ENCODE data around the gene LIN9.
"Not testable (repeated sequence)": the region's sequence is repeated elsewhere in the genome, so short reads cannot be mapped to it uniquely, and the experiment has no call there.

Gene LIN9

DNA sequence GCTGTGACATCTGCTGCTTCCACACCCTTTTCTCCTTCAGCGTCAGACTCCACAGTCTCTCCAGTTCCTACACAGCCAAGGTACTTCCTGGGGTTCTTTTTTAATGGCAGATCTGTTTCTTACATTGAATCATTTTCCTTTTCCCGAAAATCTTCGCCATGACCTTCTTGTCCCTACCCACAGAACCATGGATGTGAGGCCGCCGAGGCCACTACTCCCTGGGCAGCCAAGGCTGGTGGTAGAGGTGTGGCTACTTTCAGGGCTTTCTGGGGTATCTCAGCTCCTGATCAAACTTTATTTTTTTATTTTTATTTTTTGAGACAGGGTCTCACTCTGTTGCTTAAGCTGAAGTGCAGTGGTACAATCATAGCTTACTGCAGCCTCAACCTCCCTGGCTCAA lies 9.5 kb upstream of the LIN9 start:
- DNase-seq = no peak

DNA sequence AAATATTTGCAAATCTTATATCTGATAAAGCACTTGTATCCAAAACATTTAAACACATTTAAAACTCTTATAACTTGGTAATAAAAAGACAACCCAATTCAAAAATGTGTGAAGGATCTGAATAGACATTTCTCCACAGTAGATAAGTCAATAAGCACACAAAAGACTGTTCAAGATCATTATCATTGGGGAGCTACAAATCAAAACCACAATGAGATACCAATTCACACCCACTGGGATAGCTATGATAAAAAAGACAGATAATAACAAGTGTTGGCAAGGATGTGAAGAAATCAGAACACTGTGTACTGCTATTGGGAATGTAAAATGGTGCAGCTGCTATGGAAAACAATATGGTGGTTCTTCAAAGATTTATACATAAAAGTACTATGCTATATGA lies 5.1 kb upstream of the LIN9 start:
- no peak for DNase-seq

DNA sequence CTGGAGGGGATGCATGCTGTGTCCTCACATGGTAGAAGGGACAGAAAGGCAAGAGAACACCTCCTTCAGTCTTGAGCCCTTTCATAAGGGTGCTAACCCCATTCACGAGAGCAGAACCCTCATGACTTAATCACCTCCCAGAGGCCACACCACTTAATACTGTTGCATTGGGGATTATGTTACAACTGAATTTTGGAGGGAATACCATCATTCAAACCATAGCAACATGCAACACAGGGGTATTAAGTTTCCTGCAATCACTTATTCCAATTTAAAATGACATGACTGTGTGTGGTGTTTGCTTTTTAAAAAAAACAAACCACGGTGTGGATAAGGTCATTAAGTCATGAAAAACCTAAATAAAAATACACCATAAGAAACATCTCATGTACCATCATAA lies 3.1 kb upstream of the LIN9 start:
- no peak for DNase-seq

DNA sequence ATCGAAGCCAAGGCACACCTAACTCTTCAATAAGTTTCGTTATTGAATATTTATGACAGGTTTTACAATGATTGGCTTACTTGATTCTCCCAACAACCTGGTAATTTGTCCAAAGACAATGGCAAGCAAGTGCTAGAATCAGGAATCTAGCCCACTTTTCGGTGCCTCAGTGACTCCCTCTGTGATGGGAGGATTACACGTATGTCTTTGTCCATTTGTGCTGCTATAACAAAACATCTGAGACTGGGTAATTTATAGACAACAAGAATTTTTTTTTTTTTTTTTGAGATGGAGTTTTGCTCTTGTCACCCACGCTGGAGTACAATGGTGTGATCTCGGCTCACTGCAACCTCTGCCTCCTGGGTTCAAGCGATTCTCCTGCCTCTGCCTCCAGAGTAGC lies 2.4 kb upstream of the LIN9 start:
- DNase-seq = no peak

DNA sequence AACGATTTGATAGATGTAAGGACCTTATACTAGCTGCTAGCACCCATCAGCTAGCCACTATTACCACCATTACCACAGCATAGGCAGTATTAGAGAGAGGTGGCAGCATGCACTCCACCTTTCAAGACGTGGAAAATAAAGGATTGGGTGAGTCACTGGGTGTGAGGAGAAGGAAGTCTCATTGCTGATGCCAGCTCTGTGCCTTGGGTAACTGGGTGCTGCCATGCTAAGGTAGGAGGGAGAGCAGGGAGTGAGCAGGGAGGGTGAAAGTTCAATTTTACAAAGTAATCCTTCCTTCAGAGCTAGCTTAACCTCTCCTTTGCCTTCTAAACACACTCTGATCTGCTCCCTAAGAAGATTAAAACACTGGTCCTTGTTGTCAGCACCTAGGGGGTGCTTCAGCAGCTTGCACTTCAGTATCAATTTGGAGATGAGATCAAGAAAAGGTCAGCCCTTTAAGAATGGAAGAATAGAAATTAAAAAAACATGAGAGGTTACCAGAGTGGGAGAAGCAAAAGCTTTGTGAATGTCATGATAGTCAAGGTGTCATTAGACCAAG lies 1.8 kb upstream of the LIN9 start:
- no peak for DNase-seq

DNA sequence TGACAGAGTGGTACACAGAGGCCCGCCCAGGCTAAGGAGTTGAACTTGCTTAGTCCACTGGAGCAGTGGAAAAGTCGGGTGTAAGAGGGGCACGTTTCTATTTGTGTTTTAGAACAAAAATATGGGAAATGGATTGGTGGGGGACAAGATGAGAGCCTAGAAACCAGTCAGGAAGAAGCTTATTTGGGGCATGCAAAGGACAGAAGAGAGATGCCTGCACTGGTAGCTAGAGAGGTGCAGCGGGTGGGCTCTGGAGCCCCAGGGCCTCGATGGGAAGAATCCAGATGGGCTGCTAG lies 1.2 kb upstream of the LIN9 start:
- DNase-seq = no peak

DNA sequence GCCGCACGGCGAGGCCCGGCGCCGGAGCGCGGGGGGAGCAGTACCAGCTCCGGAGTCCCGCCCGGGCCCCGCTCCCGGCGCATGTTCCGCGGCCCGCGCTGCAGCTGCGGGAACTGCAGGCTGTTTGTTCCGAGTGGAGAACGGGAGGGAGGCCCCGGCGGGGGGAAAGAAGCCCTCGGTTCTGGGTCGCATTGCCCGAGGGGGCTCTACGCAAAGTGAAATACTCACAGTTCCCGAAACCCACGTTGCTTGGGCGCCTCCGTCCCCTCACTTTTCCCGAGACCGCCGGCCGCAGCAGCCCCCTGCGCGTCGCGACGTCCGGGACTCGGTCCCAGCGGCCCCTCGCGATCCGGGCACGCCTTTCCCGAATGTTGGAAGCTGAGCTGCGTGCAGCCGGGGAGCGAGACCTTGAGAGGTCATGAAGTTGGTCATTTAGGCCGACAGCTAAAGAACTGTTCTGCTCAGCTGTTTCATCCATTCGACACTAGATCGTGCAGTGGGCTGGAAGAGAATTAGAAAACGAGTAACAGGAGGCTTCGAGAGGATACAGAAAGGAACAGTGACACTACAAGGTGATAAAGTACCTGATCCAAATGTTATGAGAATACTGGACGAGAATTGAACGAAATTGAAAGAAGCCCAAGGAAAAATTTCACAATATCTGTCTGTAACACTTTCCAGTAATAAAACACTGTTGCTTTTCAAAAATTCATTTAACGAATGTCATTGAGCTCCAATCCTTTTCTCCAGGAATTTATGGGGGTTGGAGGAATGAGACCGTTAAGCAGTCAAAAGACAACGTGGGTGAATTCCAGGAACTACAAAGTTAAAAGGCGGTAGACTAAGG lies 657 bp upstream of the LIN9 start:
- no peak for DNase-seq

DNA sequence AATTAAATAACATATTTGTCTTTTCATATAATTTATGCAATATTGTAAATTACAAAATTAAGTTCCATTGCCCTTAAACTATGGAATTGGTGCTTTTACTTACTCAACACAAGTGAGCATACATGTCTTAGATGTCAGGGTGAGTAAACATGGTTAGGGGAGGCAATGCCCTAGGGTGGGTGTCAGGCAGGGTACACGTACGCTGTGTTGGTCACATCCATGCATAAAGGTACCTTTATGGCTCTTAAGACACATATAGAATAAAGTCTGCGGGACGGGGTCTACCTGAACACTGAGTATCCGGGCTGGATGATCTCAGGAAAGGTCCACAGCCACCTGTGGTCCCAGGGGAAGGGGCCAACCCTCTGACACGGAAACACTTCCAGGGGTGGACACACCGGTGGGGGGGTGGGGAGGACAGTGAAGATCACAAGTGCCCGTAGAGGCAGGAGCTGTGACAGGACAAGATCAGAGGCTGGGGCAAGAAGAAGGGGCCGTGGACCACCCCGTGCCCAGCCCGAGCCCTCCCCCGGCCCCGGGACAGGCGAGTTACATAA lies 720 bp downstream of the LIN9 start:
- peak in 1 of 2 experiments; percentile 23 for DNase-seq

DNA sequence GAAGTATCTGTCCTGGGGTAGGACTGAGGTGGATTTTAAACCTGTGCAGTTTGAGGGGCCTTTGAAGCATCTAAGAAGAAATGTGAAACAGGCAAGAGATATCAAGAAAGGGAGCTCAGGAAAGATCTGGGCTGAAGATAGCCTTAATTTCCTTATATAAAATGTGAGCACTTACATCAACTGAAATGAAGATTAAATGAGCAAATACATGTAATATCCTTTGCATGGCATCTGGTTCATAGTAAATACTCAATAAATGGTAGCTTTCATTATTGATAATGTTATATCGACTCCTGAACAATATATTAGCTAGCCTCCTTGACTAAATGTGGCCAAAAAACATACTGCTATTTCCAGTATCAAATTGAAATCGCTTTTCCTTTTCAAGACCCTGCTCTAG lies 2.5 kb downstream of the LIN9 start:
- DNase-seq = no peak

DNA sequence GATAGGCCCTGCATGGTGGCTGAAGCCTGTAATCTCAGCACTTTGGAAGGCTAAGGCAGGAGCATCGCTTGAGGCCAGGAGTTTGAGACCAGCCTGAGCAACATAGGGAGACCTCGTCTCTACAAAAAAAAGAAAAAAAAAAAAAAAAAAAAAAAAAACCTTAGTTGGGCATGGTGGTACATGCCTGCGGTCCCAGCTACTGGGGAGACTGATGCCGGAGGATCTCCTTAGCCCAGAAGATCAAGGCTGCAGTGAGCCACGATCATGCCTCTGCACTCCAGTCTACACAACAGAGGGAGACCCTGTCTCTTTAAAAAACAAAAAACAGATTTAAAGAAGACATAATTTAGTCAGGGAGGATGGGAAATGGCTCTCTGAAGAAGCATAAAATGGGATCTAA lies 3.8 kb downstream of the LIN9 start:
- no peak for DNase-seq

DNA sequence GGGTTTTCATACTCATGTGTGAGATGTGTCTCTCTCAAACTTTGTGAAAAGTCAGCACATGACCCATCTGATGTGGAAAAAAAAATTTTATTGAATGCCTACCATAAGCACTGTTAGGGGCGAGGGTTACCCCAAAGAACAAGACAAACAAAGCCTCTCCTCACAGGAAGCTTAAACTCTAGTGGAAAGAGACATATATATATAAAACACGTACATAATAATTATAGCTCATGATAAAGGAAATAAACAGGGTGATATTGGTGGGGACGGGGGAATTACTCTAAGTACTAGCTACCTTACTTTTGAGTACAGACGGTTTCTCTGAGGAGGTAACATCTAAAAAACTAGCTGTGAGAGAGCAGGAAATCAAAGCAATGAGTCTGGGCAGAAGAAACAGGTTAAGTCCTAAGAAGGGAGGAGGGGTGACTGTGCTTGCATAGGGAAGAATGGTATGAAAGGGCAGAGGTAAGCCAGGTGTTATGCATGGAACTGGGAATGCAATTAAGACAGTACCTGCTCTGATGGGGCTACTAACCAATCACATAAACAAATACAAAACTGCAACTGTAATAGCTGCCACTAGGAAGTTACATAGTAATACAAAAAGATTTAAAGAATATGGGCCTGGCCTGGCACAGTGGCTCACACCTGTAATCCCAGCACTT lies 4.5 kb downstream of the LIN9 start:
- DNase-seq = no peak

DNA sequence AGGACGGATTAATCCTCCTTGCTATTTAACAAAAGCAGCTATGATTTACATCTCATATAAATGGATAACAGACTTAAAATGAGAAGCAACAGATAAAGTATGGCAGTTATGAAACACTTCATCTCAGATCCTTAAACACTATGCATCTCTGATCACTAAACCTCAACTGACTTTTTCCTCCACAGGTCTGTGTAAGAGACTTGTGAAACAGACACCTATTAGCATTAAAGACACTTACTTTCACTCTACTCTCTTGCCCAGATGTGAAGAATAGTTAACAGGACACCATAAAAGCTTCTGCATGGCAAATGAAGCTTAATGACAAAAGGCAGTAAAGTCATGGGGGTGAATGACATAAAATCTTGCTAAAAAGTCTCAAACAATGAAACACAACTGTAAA lies 6.2 kb downstream of the LIN9 start:
- DNase-seq = no peak

DNA sequence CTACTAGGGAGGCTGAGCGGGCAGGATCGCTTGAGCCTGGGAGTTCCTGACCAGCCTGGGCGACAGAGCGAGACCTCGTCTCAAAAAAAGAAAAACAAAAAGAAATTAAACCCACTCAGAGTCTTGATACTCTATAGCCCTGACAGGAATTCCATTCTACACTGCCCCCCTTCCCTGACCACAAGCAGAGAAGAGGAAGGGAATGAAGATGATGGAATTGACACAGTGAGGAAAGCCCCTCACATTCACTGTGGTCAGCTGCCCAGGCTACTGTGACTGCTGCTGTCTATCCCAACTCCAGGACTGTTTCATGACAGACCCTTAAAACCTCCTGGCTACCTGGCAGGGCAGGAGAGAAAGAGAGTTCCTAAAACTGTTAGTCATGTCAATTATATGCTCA lies 12.1 kb downstream of the LIN9 start:
- DNase-seq = no peak

DNA sequence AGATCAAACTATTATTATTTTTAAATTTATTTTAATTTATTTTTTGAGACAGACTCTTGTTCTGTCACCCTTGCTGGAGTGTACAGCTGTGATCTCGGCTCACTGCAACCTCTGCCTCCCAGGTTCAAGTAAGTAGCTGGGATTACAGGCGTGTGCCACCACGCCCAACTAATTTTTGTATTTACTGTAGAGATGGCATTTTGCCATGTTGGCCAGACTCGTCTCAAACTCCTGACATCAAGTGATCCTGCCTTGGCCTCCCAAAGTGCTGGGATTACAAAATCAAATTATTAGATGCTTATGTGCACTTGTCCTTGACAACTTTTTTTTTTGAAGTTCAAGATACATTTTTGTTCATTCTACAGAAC lies 15.4 kb downstream of the LIN9 start:
- no peak for DNase-seq

DNA sequence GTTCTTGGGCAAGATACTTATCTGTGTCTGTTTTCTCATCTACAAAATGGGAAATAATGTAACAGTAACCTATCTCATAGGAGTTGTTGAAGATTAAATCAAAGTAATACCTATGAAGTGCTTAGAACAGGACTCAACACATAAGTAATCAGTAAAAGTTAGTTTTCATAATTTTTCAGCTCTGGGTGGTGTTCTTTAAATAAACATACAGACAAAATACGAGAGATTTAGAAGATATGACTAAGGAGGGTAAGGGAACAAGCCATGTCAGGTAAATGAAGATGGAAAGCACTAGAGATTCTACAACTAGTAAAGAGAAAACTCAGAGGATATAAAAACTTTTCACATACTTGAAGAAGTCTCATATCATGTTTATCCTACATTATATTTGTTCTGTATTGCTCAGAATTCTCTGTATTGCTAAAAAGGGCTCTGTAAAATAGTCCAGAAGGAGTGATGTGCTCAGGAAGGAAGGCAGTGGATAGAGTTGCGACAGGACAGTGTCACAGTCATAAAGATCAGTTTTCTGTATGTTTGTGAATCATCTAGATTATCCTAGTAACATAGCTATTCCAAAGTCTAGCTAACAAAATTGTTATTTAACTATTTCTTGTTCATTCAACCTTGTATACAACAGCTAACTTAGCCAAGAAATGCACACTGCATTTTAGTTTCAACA lies 16.0 kb downstream of the LIN9 start:
- DNase-seq = no peak

DNA sequence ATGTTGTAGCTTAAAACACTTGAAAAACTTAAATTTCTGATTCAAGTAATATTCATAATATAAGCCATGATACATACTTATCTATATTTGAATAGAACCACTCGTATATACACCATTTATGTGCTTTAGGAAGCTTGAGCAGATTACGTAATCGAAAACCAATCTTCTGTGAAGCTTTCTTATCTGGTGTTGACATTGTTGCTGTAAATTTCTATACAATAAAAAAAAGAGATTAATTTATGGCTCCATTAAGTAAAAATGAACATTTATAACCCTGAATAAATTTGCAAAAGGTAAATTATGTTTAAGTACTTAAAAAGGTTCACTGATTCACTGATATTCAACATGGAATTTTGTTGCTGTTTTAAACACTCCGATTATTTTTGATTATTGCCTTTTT lies 21.4 kb downstream of the LIN9 start:
- DNase-seq = no peak

DNA sequence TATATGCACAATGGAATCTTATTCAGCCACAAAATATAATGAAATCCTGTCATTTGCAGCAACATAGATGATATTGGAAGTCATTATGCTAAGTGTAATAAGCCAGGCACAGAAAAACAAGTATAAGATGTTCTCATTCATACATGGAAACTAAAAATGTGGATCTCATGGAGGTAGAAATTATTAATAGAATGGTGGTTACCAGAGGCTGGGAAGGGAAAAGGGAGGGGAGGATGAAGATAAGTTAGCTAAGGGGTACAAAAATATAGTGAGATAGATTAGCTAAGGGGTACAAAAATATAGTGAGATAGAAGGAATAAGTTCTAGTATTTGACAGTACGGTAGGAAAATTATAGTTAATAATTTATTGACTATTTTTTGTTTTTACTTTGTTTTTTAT lies 27.9 kb downstream of the LIN9 start:
- DNase-seq = no peak

DNA sequence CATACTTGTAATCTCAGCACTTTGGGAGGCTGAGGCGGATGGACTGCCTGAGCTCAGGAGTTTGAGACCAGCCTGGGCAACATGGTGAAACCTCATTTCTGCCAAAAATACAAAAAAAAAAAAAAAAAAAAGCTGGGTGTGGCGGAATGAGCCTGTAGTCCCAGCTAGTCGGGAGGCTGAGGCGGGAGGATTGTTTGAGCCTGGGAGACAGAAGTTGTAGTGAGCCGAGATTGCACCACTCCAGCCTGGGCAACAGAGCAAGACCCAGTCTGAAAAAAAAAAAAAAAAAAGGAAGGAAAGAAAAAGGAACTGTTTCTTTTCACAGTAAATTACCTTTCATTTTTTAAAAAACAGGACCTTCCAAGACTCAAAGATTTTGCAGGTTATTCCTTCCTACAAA lies 29.5 kb downstream of the LIN9 start:
- DNase-seq = no peak

DNA sequence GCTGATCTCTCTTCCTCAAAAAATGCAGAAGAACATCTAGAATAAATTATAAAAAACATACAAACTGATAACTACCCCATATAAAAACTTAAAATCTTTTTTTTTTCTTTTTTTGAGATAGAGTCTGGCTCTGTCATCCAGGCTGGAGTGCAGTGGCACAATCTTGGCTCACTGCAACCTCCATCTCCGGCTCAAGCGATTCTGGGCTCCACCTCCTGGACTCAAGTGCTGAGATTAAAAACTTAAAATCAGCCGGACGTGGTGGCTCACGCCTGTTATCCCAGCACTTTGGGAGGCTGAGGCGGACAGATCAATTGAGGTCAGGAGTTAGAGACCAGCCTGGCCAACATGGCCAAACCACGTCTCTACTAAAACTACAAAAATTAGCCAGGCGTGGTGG lies 31.1 kb downstream of the LIN9 start:
- DNase-seq = no peak

DNA sequence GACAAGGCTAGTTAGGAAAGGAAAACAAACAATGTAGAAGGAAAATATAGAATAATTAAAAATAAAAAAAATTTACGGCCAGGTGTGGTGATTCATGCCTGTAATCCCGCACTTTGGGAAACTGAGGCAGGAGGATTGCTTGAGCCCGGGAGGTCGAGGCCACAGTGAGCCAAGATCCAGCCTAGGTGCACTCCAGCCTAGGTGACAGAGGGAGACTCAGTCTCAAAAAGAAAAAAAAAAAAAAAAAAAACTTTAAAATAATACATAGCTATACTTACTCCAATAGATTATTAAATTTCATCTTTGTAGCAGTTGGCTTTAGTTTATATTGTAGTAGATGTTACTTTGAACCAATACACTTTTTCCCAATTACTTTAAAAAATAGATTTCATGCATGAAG lies 32.0 kb downstream of the LIN9 start:
- DNase-seq = no peak

DNA sequence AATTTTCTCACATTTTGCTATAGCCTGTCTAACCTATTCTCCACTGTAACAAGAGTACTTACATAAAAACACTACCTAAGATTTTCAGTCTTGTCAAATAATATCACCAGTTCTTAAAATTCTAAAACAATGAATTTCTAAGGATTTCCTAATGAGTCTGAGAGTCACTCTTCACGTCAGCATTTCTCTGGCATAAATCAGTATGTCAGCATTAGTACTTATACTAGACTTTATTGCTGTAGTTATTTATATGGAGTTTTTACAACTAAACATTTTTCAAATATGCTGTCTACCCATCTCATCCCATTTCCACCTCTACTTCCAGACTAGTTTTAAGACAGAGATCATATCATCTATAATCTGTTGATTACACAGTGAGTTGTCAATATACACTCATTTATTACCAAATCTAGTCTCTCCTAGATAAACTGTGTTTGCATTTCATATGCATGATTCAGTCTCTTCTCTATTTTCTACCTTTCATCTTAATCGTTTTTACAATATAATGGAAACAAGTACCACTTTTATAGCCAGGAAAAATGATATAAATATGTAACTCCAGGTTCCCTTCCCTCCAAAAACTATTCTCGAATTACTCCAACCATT lies 32.8 kb downstream of the LIN9 start:
- no peak for DNase-seq

DNA sequence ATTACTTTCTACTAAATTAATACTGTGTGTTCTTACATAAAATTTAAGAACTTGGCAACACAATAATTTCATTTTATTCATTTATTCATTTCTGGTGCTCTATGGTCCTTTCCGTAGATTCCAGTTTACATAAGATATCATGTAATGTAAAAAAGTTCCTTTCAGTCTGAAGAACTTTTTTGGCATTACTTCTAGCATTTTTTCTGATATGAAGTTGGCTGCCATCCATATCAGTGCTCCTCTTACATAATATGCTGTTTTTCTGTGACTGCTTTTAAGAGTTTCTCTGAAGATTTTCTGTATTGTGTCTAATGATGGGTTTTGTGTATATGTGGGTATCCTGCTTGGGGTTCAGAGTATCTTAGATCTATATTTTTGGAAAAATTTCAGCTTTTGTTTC lies 34.8 kb downstream of the LIN9 start:
- no peak for DNase-seq

DNA sequence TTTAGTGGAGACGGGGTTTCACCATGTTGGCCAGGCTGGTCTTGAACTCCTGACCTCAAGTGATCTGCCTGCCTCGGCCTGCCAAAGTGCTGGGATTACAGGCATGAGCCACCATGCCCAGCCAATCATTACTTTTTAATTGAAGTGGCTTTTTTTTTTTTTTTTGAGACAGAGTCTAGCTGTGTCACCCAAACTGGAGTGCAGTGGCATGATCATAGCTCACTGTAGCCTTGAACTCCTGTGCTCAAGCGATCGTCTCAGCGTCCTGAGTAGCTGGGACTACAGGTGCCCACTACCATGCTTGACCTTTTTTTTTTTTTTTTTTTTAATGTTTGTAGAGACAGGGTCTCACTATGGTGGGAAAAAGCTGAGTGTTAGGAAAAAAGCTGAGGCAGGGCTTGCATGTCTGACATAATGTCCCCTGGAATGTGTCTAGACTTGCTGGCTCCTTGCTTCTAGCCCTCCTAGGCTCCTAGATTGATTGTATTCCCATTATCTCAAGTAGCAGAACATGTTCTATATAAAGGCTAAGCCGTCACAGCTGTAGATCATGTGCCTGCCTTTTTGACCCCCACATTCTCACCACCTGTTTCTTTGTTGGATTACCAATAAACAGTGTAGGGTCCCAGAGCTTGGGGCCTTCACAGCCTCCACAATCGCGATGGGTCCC lies 36.6 kb downstream of the LIN9 start:
- DNase-seq = not testable (repeated sequence)
